NCI-H146 treated with DMSO at 0.1 percent for 48 hours (cell line): ENCODE data around the gene GPR34.
"Not testable (repeated sequence)": the region's sequence is repeated elsewhere in the genome, so short reads cannot be mapped to it uniquely, and the experiment has no call there.

Source experiments
- DNase-seq: peaks from one replicate; lab custom pipeline; 2025; ENCODE audit not compliant: unreplicated experiment; lab: John Stamatoyannopoulos, UW

GPR34 gene

GRCh38 chrX:41688835-41689234 lies at the start of gene GPR34:
Gene GPR34, plus strand, starts transcription at chrX:41688973. Its CDS starts 6,661 bp downstream, at chrX:41695634.
- DNase-seq: no peak

GRCh38 chrX:41646201-41646600 lies 42.6 kb upstream of the GPR34 start:
- not testable (repeated sequence) for DNase-seq

GRCh38 chrX:41653125-41653524 lies 35.6 kb upstream of the GPR34 start:
- no peak for DNase-seq

- DNase-seq: no peak
These were observed 33.7 kb upstream of the GPR34 start for GRCh38 chrX:41655101-41655500.

- no peak for DNase-seq
These were observed 33.1 kb upstream of the GPR34 start for GRCh38 chrX:41655631-41656030.

- no peak for DNase-seq
These were observed 27.2 kb upstream of the GPR34 start for GRCh38 chrX:41661366-41662095.

GRCh38 chrX:41664375-41664901 lies 24.3 kb upstream of the GPR34 start:
- no peak for DNase-seq

- no peak for DNase-seq
These were observed 23.9 kb upstream of the GPR34 start for GRCh38 chrX:41664908-41665307.

- DNase-seq: no peak
These were observed 23.1 kb upstream of the GPR34 start for GRCh38 chrX:41665686-41666085.

GRCh38 chrX:41666251-41666650 lies 22.5 kb upstream of the GPR34 start:
- no peak for DNase-seq

- DNase-seq: no peak
These were observed 21.1 kb upstream of the GPR34 start for GRCh38 chrX:41667631-41668030.

GRCh38 chrX:41670112-41670511 lies 18.7 kb upstream of the GPR34 start:
- no peak for DNase-seq

- no peak for DNase-seq
These were observed 17.7 kb upstream of the GPR34 start for GRCh38 chrX:41671082-41671481.

GRCh38 chrX:41672643-41673042 lies 16.1 kb upstream of the GPR34 start:
- DNase-seq: no peak

- not testable (repeated sequence) for DNase-seq
These were observed 12.4 kb upstream of the GPR34 start for GRCh38 chrX:41676361-41676760.

GRCh38 chrX:41677183-41678060 lies 11.4 kb upstream of the GPR34 start:
- no peak for DNase-seq

- no peak for DNase-seq
These were observed 4.6 kb upstream of the GPR34 start for GRCh38 chrX:41684138-41684537.

GRCh38 chrX:41684940-41685339 lies 3.8 kb upstream of the GPR34 start:
- DNase-seq: no peak

- DNase-seq: no peak
These were observed 2.0 kb upstream of the GPR34 start for GRCh38 chrX:41686788-41687187.

- no peak for DNase-seq
These were observed 617 bp upstream of the GPR34 start for GRCh38 chrX:41688156-41688555.

GRCh38 chrX:41689711-41690110 lies 938 bp downstream of the GPR34 start:
- DNase-seq: no peak

GRCh38 chrX:41692162-41692749 lies 3.5 kb downstream of the GPR34 start:
- no peak for DNase-seq
